ENCODE results near the gene TMEM14B. TPM values are rescaled to one million over a fixed set of nuclear protein-coding genes. Genes with fewer than 3 reads are reported as not detected.

TMEM14B gene
- total and polyA plus RNA-seq, 9 of the 15 experiments (the other 6 are each of a cell fraction or from before 2014, with no cell fraction given): 174 to 862 (median 263) TPM

DNA sequence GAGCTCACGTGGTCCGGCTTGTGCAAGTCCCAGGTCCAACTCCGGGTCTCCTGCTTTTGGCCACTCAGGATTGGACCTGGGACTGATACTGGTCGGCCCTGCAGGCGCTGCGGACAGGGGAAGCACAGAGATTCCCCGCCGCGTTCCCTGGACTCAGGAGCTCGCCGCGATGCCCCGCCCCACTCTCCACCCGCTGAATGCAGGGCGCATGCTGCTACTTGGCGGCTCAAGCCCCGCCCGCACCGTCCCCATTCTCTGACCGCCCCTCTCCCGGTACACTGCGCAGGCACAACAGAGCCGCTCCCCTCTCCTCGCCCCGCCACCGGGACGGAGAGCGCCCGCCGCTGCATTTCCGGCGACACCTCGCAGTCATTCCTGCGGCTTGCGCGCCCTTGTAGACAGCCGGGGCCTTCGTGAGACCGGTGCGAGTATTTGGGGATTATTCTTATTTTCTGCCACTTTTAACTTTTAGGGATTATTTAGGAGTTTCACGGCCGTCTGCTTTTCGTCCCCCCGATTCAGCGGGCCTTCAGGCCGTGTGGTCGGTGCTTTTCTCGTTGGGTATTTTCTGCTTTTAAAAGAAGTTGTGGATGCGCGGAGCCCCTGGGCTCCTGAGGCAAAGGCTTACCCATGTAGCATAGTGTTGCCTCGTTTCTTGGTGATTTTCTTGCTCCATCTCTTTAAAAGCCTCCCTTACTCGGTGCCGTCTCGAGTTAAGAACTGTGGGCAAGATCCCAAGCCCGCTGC lies 24.6 kb upstream of the TMEM14B start, which contains the start of gene TMEM14C (continued):
- TF ChIP-seq MAZ (CRISPR knock-in tag; conservative IDR thresholded peaks at IDR 0.05 in 1 of 2, IDR thresholded peaks at IDR 0.05 in 1 of 2) (peak; percentile 96 to 99), ELF1 (tag; IDR thresholded peaks at IDR 0.05) (peak; percentile 57), BDP1 (IDR thresholded peaks at IDR 0.05; ENCODE audit: insufficient read depth, insufficient read length) (no peak), YBX1 (IDR thresholded peaks at IDR 0.05) (no peak), MEF2A (IDR thresholded peaks at IDR 0.05; ENCODE audit: control insufficient read depth, low read depth, low read length) (0 out of 2 replicates have a peak, but pooled peaks have one; percentile 9), ZFPM2 (CRISPR knock-in tag; IDR thresholded peaks at IDR 0.05) (no peak), CHD4 (IDR thresholded peaks at IDR 0.05; ENCODE audit: insufficient read depth, insufficient replicate concordance, low read depth, low read length, poor library complexity, severe bottlenecking) (no peak), ZNF79 (CRISPR knock-in tag; IDR thresholded peaks at IDR 0.05; ENCODE audit: low read depth) (no peak), ZNF76 (CRISPR knock-in tag; IDR thresholded peaks at IDR 0.05; ENCODE audit: borderline replicate concordance) (no peak), ZNF121 (CRISPR knock-in tag; conservative IDR thresholded peaks at IDR 0.05) (no peak), ETV6 (IDR thresholded peaks at IDR 0.05; ENCODE audit: borderline replicate concordance in 1 of 2, low read depth in 2 of 2, low read length in 1 of 2) (no peak), ETV6 (CRISPR knock-in tag; IDR thresholded peaks at IDR 0.05; ENCODE audit: borderline replicate concordance) (no peak), TOE1 (IDR thresholded peaks at IDR 0.05; ENCODE audit: borderline replicate concordance) (peak; percentile 94), TOE1 (CRISPR knock-in tag; IDR thresholded peaks at IDR 0.05; ENCODE audit: borderline replicate concordance, low read depth) (no peak), ZNF764 (CRISPR knock-in tag; IDR thresholded peaks at IDR 0.05; ENCODE audit: low read depth) (no peak), KAT7 (CRISPR knock-in tag; IDR thresholded peaks at IDR 0.05; ENCODE audit: borderline replicate concordance) (no peak), SAP30 (IDR thresholded peaks at IDR 0.05; ENCODE audit: borderline replicate concordance, insufficient read depth, low read depth, low read length, poor library complexity, severe bottlenecking) (peak; percentile 39), BRD4 (IDR thresholded peaks at IDR 0.05) (no peak)
- TF ChIP-seq, protein P1, sequence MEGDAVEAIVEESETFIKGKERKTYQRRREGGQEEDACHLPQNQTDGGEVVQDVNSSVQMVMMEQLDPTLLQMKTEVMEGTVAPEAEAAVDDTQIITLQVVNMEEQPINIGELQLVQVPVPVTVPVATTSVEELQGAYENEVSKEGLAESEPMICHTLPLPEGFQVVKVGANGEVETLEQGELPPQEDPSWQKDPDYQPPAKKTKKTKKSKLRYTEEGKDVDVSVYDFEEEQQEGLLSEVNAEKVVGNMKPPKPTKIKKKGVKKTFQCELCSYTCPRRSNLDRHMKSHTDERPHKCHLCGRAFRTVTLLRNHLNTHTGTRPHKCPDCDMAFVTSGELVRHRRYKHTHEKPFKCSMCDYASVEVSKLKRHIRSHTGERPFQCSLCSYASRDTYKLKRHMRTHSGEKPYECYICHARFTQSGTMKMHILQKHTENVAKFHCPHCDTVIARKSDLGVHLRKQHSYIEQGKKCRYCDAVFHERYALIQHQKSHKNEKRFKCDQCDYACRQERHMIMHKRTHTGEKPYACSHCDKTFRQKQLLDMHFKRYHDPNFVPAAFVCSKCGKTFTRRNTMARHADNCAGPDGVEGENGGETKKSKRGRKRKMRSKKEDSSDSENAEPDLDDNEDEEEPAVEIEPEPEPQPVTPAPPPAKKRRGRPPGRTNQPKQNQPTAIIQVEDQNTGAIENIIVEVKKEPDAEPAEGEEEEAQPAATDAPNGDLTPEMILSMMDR (IDR thresholded peaks at IDR 0.05 in 2 of 3, conservative IDR thresholded peaks at IDR 0.05 in 1 of 3; ENCODE audit: insufficient read depth in 2 of 3, low read depth in 1 of 3, low read length in 3 of 3): no peak
- TF ChIP-seq, protein P2, sequence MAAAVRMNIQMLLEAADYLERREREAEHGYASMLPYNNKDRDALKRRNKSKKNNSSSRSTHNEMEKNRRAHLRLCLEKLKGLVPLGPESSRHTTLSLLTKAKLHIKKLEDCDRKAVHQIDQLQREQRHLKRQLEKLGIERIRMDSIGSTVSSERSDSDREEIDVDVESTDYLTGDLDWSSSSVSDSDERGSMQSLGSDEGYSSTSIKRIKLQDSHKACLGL (CRISPR knock-in tag; IDR thresholded peaks at IDR 0.05; ENCODE audit: borderline replicate concordance, poor library complexity, severe bottlenecking): peak; percentile 35
- TF ChIP-seq, protein P3, sequence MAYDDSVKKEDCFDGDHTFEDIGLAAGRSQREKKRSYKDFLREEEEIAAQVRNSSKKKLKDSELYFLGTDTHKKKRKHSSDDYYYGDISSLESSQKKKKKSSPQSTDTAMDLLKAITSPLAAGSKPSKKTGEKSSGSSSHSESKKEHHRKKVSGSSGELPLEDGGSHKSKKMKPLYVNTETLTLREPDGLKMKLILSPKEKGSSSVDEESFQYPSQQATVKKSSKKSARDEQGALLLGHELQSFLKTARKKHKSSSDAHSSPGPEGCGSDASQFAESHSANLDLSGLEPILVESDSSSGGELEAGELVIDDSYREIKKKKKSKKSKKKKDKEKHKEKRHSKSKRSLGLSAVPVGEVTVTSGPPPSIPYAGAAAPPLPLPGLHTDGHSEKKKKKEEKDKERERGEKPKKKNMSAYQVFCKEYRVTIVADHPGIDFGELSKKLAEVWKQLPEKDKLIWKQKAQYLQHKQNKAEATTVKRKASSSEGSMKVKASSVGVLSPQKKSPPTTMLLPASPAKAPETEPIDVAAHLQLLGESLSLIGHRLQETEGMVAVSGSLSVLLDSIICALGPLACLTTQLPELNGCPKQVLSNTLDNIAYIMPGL (CRISPR knock-in tag; IDR thresholded peaks at IDR 0.05): no peak
